Measurements from ENCODE around the gene SELENOM. TPM values are rescaled to one million over a fixed set of nuclear protein-coding genes. Genes with fewer than 3 reads are reported as not detected.

SELENOM gene
- total RNA-seq, 3 donors from 2014 or later, result 22.3 to 286 (median 83.4) TPM

- H3K36me3 ChIP-seq (ENCODE audit: low read depth), result no peaks in the 10 kb centered on the region
- H3K4me1 ChIP-seq (ENCODE audit: low read depth), result peaks cover 10% of the 10 kb centered on the region
- no peak for TF ChIP-seq CTCF (IDR thresholded peaks at IDR 0.05)
- intact Hi-C loops (cut with DNase I, micrococcal nuclease), result no loop called here
- DNase-seq (peak; percentile 79 to 83 (median 83)), ATAC-seq (peak; percentile 92)
- no peaks in the 10 kb centered on the region for H3K9me3 ChIP-seq
- peak within 1 kb of the TSS; percentile 25 for H3K4me3 ChIP-seq
Observed at GRCh38 chr22:31122532-31123291, 15.3 kb upstream of the SELENOM start, which contains the start of gene INPP5J. INPP5J (plus strand) TSS chr22:31122966; CDS start chr22:31123015, 49 bp downstream.

GRCh38 chr22:31122196-31122531 is 14.8 kb upstream of the SELENOM start:
- H3K4me3 ChIP-seq, result no peak overlapping the region
- H3K9me3 ChIP-seq, result no peaks in the 10 kb centered on the region
- intact Hi-C loops (cut with DNase I, micrococcal nuclease), result no loop called here
- TF ChIP-seq CTCF (IDR thresholded peaks at IDR 0.05), result no peak
- no peaks in the 10 kb centered on the region for H3K36me3 ChIP-seq (ENCODE audit: low read depth)
- DNase-seq (no peak), ATAC-seq (peak; percentile 60)
- H3K4me1 ChIP-seq (ENCODE audit: low read depth), result peaks cover 10% of the 10 kb centered on the region

GRCh38 chr22:31121403-31121802 is 14.0 kb upstream of the SELENOM start:
- no peaks in the 10 kb centered on the region for H3K9me3 ChIP-seq
- no peak overlapping the region for H3K4me3 ChIP-seq
- no peak for DNase-seq
- ATAC-seq, result no peak
- TF ChIP-seq CTCF (IDR thresholded peaks at IDR 0.05), result no peak
- intact Hi-C loops (cut with DNase I, micrococcal nuclease), result no loop called here
- no peaks in the 10 kb centered on the region for H3K36me3 ChIP-seq (ENCODE audit: low read depth)
- H3K4me1 ChIP-seq (ENCODE audit: low read depth), result peaks cover 10% of the 10 kb centered on the region

- no peak for ATAC-seq
- intact Hi-C loops (cut with DNase I, micrococcal nuclease), result no loop called here
- peaks cover 10% of the 10 kb centered on the region for H3K4me1 ChIP-seq (ENCODE audit: low read depth)
- TF ChIP-seq CTCF (IDR thresholded peaks at IDR 0.05), result no peak
- no peaks in the 10 kb centered on the region for H3K36me3 ChIP-seq (ENCODE audit: low read depth)
- no peak overlapping the region for H3K4me3 ChIP-seq
- no peaks in the 10 kb centered on the region for H3K9me3 ChIP-seq
- no peak for DNase-seq
Observed at GRCh38 chr22:31120642-31121041, 13.3 kb upstream of the SELENOM start.

GRCh38 chr22:31120230-31120629 is 12.9 kb upstream of the SELENOM start:
- ATAC-seq (no peak), DNase-seq (no peak)
- no peak for TF ChIP-seq CTCF (IDR thresholded peaks at IDR 0.05)
- Histone ChIP-seq H3K4me1 (ENCODE audit: low read depth) (peaks cover 10% of the 10 kb centered on the region), H3K9me3 (no peaks in the 10 kb centered on the region), H3K36me3 (ENCODE audit: low read depth) (no peaks in the 10 kb centered on the region), H3K4me3 (no peak overlapping the region)
- intact Hi-C loops (cut with DNase I, micrococcal nuclease), result no loop called here

Measured in mucosa of descending colon (tissue), 3 donors.